ENCODE results near the gene SPATA13. TPM values are rescaled to one million over a fixed set of nuclear protein-coding genes. Genes with fewer than 3 reads are reported as not detected.
"Not testable (repeated sequence)": the region's sequence is repeated elsewhere in the genome, so short reads cannot be mapped to it uniquely, and the experiment has no call there.

Gene SPATA13
- total RNA-seq, 2 donors from 2014 or later = 43.9 to 65.0 TPM

DNA sequence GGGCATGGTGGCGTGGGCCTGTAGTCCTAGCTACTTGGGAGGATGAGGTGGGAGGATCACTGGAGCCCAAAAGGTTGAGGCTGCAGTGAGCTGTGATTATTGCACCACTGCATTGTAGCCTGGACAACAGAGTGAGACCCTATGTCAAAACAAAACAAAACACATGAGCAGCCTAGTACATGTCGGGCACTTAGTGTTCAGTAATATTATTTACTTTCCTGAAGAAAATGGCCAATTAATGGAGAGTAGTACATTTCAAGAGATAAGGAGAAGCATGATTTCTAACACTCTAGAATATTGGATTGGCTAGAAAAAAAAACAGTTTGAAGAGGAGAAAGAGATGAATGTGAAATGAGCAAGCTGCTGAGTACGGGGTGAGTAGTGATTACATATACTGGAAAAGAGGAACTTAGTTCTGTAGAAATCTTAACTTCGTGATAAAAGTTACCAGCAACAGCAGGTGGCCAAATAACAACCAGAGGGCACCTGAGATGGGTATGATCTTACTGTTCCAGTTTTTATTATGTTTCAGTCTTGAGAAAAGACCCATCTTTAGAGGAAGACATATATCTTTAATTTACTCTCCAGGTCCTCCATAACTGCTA, 36.2 kb downstream of the SPATA13 start:
- no peaks in the 10 kb centered on the region for H3K36me3 Mint-ChIP-seq
- H3K27ac Mint-ChIP-seq = no peak overlapping the region

DNA sequence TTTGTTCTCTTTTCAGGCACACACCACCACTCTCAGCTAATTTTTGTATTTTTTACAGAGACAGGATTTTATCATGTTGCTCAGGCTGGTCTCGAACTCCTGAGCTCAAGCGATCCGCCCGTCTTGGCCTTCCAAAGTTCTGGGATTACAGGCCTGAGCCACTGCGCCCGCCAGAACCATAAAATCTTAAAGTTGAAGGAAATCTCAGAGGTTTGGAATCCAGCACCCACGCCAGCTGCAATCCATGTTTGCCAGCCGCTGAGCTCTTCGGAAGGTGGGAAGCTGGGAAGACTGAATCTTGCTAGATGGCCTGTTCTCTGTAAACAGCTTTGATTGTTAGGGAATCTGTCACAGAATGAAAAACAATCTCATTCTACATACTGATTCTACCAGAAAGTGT, 38.5 kb downstream of the SPATA13 start:
- H3K27ac Mint-ChIP-seq = no peak overlapping the region
- DNase-seq (ENCODE audit: low spot score in 2 of 2) (no peak), ATAC-seq (no peak)
- no peaks in the 10 kb centered on the region for H3K36me3 Mint-ChIP-seq
- H3K9me3 Mint-ChIP-seq = no peaks in the 10 kb centered on the region

More for the DNA sequence above, 36.2 kb downstream of the SPATA13 start:
- no peak for ATAC-seq
- no peaks in the 10 kb centered on the region for H3K9me3 Mint-ChIP-seq
- no peak for DNase-seq (ENCODE audit: low spot score in 2 of 2)

DNA sequence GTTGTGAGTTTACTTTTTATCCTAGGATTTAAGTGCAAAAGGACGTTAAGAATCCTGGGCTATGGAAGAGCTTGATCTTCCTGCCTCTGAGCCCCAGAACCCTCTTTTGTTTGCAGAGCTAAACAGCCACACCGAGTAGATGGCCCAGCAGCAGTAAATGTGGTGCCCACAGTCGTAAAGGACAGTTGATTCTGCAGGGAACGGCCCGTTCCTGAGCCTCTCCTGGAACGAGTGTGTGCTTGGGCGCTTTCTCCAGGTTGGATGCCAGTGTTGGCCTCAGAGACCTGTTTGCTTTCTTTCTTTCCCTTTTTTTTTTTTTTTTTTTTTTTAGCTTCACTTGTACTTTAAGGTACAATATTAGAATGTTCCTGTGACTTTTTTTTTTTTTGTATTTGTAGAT, 41.7 kb downstream of the SPATA13 start:
- no peaks in the 10 kb centered on the region for H3K36me3 Mint-ChIP-seq
- ATAC-seq (no peak), DNase-seq (ENCODE audit: low spot score in 2 of 2) (no peak)
- no peak overlapping the region for H3K27ac Mint-ChIP-seq
- no peaks in the 10 kb centered on the region for H3K9me3 Mint-ChIP-seq

DNA sequence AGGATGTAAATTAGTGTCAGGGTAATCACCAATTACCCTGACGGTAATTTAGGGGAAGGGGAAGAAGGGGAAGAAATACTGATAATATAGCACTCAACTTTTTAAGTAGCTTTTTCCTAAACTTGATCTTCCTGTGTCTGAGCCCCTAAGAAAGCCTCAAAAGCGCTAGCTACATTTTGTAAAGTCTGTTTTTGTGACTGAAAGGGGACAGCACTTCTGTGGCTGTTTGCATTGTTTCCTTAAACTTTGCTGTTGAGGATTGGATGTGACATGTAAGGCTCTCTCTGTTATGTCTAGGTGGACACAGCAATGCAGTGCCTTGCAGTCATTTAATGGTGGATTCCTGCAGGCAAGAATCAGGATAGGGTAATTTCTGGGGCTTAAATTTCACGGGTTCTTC, 42.8 kb downstream of the SPATA13 start:
- no peaks in the 10 kb centered on the region for H3K9me3 Mint-ChIP-seq
- H3K36me3 Mint-ChIP-seq = no peaks in the 10 kb centered on the region
- H3K27ac Mint-ChIP-seq = no peak overlapping the region
- DNase-seq (ENCODE audit: low spot score in 2 of 2) (no peak), ATAC-seq (no peak)

DNA sequence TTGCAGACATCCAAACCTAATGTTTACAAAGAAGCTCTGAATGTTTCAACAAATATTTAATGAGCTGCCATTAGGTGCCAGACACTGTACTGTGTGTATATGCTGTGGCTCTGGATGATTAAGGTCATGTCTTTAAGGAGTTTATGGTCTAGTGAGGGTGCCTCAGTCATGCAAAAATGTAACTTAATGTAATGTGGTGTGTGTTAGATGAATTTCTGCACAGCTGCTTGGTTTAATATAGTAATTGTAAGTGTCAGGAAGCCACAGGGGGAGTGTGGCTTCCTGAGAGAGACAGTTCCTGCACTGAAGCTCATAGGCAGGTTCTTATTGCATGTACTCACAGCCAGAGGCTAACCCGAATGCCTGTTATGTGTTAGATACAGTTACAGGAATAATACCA, 43.3 kb downstream of the SPATA13 start:
- Mint-ChIP-seq H3K9me3 (no peaks in the 10 kb centered on the region), H3K27ac (no peak overlapping the region), H3K36me3 (no peaks in the 10 kb centered on the region)
- no peak for DNase-seq (ENCODE audit: low spot score in 2 of 2)
- ATAC-seq = peak; percentile 37 to 39

DNA sequence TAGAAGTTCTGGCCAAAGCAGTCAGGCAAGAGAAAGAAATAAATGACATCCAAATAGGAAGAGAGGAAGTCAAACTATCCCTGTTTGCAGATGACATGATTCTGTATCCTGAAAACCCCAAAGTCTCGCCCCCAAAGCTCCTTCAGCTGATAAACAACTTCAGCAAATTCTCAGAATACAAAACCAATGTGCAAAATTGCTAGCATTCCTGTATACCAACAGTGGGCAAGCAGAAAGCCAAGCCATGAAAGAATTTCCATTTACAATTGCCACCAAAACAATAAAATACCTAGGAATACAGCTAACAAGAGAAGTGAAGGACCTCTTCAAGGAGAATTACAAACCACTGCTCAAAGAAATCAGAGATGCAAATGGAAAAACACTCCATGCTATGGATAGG, 44.6 kb downstream of the SPATA13 start:
- not testable (repeated sequence) for ATAC-seq; H3K27ac Mint-ChIP-seq; H3K36me3 Mint-ChIP-seq; H3K9me3 Mint-ChIP-seq; DNase-seq (ENCODE audit: low spot score in 2 of 2)

DNA sequence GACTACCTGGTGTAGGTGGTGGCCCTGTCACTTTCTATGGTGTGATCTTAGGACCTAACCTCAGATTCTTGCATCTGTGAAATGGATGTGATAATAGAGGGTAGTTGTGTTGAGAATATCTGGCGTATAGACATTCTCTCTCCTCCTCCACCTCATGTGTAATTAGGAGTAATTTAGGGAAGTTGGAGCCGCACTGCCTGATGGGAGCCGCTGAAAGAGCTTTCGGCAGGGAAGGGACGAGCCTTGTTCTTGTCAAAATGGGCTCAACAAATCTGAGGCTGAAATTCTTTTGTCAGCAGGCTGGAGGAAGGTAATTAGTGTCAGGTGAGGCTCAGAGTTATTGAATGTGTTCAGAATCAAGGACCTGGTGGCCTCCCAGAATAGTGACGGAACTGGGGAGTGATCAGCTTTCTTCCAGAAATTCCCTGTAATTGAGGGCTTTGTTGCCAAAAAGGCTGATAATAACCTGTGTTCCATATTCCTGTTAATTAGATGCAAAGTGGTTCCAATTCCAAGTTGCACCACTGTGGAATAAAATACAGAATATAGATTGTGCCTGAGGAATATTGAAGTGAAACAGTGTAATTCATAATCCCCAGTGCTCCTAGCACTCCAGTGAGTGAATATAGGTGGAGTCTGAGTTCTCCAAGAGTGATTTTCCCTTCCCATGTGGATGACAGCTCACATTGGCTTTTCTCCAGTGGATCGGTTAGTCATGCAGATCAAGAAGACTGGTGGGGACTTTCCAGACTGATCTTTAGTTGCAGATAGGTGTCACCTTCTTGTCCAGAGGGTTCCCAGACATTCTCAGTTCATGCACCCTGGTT, 47.5 kb downstream of the SPATA13 start:
- Mint-ChIP-seq H3K9me3 (no peaks in the 10 kb centered on the region), H3K36me3 (no peaks in the 10 kb centered on the region), H3K27ac (no peak overlapping the region)
- ATAC-seq (no peak), DNase-seq (ENCODE audit: low spot score in 2 of 2) (no peak)

DNA sequence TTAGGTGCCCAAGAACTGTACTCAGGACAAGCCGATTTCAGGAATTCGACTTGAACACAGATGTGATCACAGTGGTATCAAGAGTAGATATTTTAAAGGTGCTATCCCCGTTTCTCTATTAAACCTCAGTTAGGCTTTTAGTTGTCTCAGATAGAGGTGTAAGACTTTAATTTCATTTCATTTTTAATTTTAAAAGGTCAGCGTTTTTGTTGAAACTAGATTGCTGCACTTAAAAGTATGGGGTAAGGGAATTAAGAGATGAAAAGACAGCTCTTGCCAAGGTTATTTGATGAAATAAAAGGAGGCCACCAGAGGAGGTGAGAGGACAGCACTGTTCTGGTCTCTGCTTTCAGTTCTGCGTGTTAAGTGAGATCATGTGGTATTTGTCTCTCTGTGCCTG, 48.6 kb downstream of the SPATA13 start:
- DNase-seq (ENCODE audit: low spot score in 2 of 2) (no peak), ATAC-seq (no peak)
- Mint-ChIP-seq H3K9me3 (no peaks in the 10 kb centered on the region), H3K27ac (no peak overlapping the region), H3K36me3 (no peaks in the 10 kb centered on the region)

DNA sequence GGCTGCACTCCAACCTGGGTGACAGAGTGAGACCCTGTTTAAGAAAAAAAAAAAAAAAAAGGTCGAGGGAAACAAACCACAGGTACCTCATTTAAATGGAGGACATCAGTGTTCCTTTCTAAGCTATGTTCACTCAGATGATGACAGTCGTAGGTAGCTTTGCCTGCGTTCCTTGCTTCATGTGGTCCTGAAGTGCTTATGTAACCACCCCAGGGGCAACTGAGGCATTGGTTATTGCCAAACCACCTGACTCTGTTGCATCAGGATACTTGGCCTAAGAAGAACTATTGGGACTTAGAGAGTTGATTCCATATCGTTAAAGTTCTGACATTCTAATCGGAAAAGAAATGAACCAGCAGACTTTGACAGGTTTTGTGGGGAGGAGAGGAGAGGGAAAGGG, 51.7 kb downstream of the SPATA13 start:
- Mint-ChIP-seq H3K9me3 (no peaks in the 10 kb centered on the region), H3K27ac (no peak overlapping the region), H3K36me3 (no peaks in the 10 kb centered on the region)
- no peak for DNase-seq (ENCODE audit: low spot score in 2 of 2)
- no peak for ATAC-seq

DNA sequence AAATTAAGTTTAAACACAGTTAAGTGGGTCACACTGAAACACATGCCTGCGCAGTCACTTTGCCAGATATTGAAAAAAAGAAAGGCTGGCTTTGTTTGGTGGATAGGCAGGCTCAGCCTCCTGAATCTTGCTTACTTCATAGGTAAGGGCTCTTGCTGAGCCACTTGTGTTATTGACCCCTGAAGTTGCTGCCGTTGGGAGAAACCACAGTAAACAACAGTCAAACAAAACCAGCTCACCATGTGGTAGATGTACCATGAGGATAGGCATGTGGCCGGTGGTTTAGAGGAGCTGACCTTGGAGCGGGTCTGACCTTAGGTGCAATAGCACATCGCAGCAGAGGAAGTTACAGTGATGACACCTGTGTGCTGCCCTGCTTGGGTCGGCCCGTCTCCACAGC, 52.2 kb downstream of the SPATA13 start:
- ATAC-seq (no peak), DNase-seq (ENCODE audit: low spot score in 2 of 2) (no peak)
- no peaks in the 10 kb centered on the region for H3K9me3 Mint-ChIP-seq
- H3K36me3 Mint-ChIP-seq = no peaks in the 10 kb centered on the region
- peak overlapping the region in 1 of 2 donors; percentile 1 for H3K27ac Mint-ChIP-seq

DNA sequence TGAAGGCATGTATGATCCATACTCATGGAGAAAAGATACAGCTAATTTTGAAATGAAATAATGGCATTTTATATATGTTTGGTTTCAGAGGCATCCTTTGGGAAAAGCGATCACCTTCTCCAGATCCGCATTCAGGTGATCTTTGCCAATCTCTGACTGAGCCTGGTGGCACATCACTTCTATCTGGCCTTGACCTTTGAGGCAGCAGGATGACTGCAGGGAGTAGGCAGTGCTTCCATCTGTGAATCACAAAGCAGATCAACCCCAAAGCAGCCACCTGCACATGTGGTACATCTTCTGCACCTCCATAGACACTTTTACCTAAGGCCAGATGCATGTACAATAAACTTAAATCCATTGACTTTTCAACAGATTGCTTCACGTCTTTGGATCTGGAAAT, 53.4 kb downstream of the SPATA13 start:
- DNase-seq (ENCODE audit: low spot score in 2 of 2) (no peak), ATAC-seq (no peak)
- H3K36me3 Mint-ChIP-seq = no peaks in the 10 kb centered on the region
- no peak overlapping the region for H3K27ac Mint-ChIP-seq
- no peaks in the 10 kb centered on the region for H3K9me3 Mint-ChIP-seq

DNA sequence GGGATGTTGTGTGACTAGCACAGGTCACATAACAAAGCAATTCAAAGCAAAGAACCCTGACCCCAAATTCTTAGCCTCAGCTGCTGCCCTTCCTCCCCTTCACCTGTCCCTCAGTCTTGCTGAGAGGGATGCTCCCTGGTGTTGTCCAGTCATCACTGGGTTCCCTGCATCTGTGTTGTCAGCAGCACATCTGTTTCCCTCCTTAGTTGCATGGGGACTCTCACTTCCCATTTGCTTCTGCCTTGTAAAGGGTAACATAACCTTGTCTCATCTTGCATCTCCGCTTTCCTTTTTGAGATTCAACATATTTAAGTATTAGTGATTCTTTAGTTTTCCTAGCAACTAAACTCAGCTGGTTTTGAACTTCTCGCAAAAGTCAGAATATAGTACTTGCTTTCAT, 54.0 kb downstream of the SPATA13 start:
- ATAC-seq = no peak
- Mint-ChIP-seq H3K27ac (no peak overlapping the region), H3K9me3 (no peaks in the 10 kb centered on the region), H3K36me3 (no peaks in the 10 kb centered on the region)
- no peak for DNase-seq (ENCODE audit: low spot score in 2 of 2)

DNA sequence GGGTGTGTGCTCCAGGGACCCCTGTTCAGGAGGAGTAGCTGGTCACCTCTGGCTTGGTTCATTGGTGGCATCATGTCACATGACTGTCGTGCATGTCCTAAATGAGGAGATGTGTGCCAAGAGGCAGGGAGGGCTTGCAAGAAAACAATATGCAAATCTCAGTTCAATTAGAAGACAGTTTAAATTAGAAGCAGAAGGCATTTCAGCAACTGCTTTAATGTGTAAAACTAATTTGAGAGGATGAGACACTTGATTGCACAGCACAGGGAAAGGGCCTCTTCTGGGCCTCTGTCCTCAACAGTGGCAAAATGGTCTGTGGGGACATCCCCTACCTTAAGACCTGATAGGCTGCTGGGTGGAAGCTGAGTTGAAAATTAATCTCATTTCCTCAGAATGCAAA, 54.6 kb downstream of the SPATA13 start:
- H3K27ac Mint-ChIP-seq = no peak overlapping the region
- H3K36me3 Mint-ChIP-seq = no peaks in the 10 kb centered on the region
- no peaks in the 10 kb centered on the region for H3K9me3 Mint-ChIP-seq
- DNase-seq (ENCODE audit: low spot score in 2 of 2) = no peak
- ATAC-seq = no peak

DNA sequence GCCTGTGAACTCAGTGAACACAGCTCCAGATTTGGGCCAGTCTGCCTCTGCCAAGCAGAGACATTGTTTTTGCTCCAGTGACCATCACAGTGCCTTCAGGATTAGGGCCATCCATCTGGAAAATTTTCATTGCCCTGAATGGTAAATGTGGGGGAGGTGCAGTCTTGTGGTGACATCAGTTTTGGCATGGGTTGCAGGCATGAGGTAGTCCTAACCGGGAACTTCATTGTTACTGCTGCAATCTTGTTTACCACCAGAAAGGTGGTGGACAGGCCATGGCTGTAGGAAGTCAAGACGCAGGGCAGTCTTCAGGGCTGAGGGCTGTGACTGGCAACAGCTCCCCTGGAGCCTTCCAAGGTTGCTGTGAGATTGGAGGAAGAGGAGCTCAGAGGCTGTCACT, 55.2 kb downstream of the SPATA13 start:
- Mint-ChIP-seq H3K36me3 (no peaks in the 10 kb centered on the region), H3K9me3 (no peaks in the 10 kb centered on the region), H3K27ac (no peak overlapping the region)
- no peak for ATAC-seq
- DNase-seq (ENCODE audit: low spot score in 2 of 2) = no peak

DNA sequence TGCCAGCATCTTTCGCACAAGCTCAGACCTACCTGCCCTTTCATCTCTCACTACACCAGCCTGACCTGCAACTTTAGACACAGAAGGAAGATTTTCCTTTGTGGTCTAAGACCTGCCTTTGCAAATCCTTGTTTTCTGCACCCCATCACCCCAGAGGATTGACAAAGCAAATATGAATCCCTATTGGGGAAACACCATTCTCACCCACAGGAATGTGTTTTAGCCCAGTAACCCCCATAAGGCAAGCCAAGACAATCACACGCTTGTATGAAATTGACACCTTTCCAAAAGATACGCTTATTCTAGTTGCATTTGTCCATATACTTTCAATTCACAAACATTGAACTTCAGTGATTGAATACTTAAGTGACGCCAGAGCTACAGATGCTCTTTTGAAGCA, 55.7 kb downstream of the SPATA13 start:
- no peaks in the 10 kb centered on the region for H3K9me3 Mint-ChIP-seq
- H3K27ac Mint-ChIP-seq = no peak overlapping the region
- no peak for ATAC-seq

DNA sequence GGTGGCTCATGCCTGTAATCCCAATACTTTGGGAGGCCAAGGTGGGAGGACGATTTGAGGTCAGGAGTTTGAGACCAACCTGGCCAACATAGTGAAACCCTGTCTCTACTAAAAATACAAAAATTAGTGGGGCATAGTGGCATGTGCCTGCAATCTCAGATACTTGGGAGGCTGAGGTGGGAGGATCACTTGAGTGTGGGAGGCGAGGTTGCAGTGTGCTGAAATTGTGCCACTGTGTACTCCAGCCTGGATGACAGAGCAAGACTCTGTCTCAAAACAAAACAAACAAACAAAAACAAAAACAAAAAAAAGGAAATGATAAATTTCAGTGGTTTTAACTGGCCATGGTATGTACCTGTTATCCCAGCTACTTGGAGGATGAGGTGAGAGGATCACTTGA, 56.3 kb downstream of the SPATA13 start:
- H3K27ac Mint-ChIP-seq; ATAC-seq; H3K36me3 Mint-ChIP-seq; DNase-seq (ENCODE audit: low spot score in 2 of 2); H3K9me3 Mint-ChIP-seq: not testable (repeated sequence)

More for the DNA sequence above, 55.7 kb downstream of the SPATA13 start:
- H3K36me3 Mint-ChIP-seq = no peaks in the 10 kb centered on the region
- no peak for DNase-seq (ENCODE audit: low spot score in 2 of 2)

DNA sequence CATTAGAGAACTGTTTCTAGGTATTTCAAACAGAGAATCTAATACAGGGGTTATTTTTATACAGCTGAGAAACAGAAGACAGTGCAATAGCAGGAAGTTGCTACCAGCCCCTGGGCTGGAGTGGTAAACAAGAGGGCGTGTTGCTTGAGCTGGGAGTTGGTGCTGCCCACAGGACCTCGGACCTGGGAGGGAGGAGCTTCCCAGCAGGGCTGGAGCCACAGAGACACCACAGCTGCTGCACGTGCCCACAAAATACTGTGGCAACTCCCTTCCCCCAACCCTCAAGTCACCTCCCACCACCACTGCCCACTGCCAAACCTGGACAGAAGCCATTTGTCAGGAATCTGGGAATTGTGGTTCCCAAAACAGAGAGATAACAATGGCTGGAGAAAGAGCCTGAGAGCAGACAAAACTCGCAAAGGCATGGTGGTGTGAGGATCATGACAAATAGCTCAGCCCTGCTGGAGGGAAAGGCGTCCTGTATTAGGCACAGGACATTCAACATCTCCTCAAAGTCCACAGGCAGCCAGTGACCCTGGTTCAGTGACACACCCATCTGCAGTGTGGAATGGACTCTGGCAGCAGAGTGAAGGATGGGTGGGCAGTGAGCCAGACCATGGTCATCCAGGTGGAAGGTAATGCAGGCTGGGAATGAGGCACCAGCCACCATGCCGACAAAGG, 57.2 kb downstream of the SPATA13 start:
- ATAC-seq = no peak
- H3K36me3 Mint-ChIP-seq = no peaks in the 10 kb centered on the region
- no peak for DNase-seq (ENCODE audit: low spot score in 2 of 2)
- H3K27ac Mint-ChIP-seq = no peak overlapping the region
- no peaks in the 10 kb centered on the region for H3K9me3 Mint-ChIP-seq

DNA sequence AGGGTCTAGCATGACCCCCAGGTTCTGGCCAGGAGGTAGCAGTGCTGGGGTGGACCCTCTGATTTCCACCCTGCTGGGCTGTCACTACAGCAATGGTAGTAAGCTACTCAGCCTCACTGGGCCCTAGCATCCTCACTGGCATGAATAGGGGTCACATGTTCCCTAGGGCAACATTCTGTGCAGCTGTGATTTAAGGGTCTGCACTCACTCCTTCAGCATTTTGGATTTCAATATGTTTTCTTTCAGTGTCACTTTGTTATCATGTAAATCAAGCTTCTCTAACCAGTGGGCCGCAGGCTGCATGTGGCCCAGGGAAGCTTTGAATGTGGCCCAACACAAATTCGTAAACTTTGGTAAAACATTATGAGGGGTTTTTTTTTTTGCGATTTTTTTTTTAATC, 57.8 kb downstream of the SPATA13 start:
- Mint-ChIP-seq H3K9me3 (no peaks in the 10 kb centered on the region), H3K27ac (no peak overlapping the region), H3K36me3 (no peaks in the 10 kb centered on the region)
- DNase-seq (ENCODE audit: low spot score in 2 of 2) (no peak), ATAC-seq (no peak)
